B cell (primary cell): ENCODE measurements around the gene LCE1A. TPM values are rescaled to one million over a fixed set of nuclear protein-coding genes. Genes with fewer than 3 reads are reported as not detected.

Experiments
- ATAC-seq: fragments of 200-7000 bp; cut with Tn5 transposase; one replicate; pipeline ENCODE4 v1.10.0; 2021; ENCODE audit warnings: low read depth, mild to moderate bottlenecking, moderate number of reproducible peaks, moderate library complexity
- CTCF ChIA-PET: fragments of 350-600 bp; sonication (Branson Sonifier 250); formaldehyde crosslinking; loops from one replicate; lab custom pipeline; 2021; ENCODE audit warnings: antibody characterized with exemption, inconsistent platforms; lab: Charles Lee
- POLR2A ChIA-PET: fragments of 350-600 bp; sonication (Branson Sonifier 250); formaldehyde crosslinking; loops from one replicate; lab custom pipeline; 2021; ENCODE audit warnings: antibody characterized with exemption; lab: Charles Lee
- DNase-seq: peaks from one replicate; pipeline ENCODE4 v3.0.0; 2013
- H2AFZ ChIP-seq: 2 replicates; pipeline ENCODE4 v1.6.1; 2012; ENCODE audit warnings: mild to moderate bottlenecking, low read depth, low read length; ENCODE audit not compliant: insufficient read depth, poor library complexity, severe bottlenecking
- H3K27ac ChIP-seq, 2 donors: 1 replicate in 1 of 2; 2 replicates in 1 of 2; pipeline ENCODE4 v1.5.1; 2012 to 2013; ENCODE audit warnings: low read length in 2 of 2, mild to moderate bottlenecking in 2 of 2, moderate library complexity in 1 of 2
- H3K27me3 ChIP-seq, 4 experiments: fragments of 200-600 bp in 1 of 4; sonication (generic) in 1 of 4; replicated peaks in 1 of 4; 1 replicate in 2 of 4; 2 replicates in 2 of 4; pipeline versions ENCODE4 v1.6.1 to v1.7.0; 2013 to 2016; ENCODE audit warnings: low read length in 3 of 4, mild to moderate bottlenecking in 2 of 4, mixed read lengths in 1 of 4, moderate library complexity in 1 of 4; ENCODE audit not compliant: insufficient read depth in 4 of 4, control insufficient read depth in 3 of 4; ENCODE audit errors: control extremely low read depth in 1 of 4
- H3K36me3 ChIP-seq, 2 experiments: replicated peaks in 1 of 2; 1 replicate in 1 of 2; 2 replicates in 1 of 2; pipeline versions ENCODE4 v1.6.1 to v1.7.1; 2013; ENCODE audit warnings: low read length in 1 of 2; ENCODE audit not compliant: insufficient read depth in 2 of 2, control insufficient read depth in 1 of 2; ENCODE audit errors: control extremely low read depth in 1 of 2, extremely low read depth in 1 of 2
- H3K4me1 ChIP-seq, 2 donors: fragments of 200-600 bp in 1 of 2; sonication (generic) in 1 of 2; 1 replicate in 1 of 2; 2 replicates in 1 of 2; pipeline versions ENCODE4 v1.5.1 to v1.6.1; 2013 to 2017; ENCODE audit warnings: low read length in 2 of 2; ENCODE audit not compliant: control insufficient read depth in 2 of 2, insufficient read depth in 2 of 2
- H3K4me2 ChIP-seq: replicated peaks from 2 replicates; pipeline ENCODE3; 2012; ENCODE audit warnings: mild to moderate bottlenecking, low read depth, low read length; ENCODE audit not compliant: poor library complexity, severe bottlenecking
- H3K4me3 ChIP-seq, 5 experiments: fragments of 200-600 bp in 1 of 5; sonication (generic) in 1 of 5; 1 replicate in 3 of 5; 2 replicates in 2 of 5; pipeline versions ENCODE4 v1.5.1 to v1.7.0; 2011 to 2016; ENCODE audit warnings: low read length in 4 of 5, mild to moderate bottlenecking in 4 of 5, low read depth in 2 of 5, control low read depth in 1 of 5, moderate library complexity in 1 of 5; ENCODE audit not compliant: insufficient read depth in 1 of 5; ENCODE audit errors: control extremely low read depth in 1 of 5, extremely low read depth in 1 of 5
- H3K79me2 ChIP-seq: fragments of 200-600 bp; sonication (generic); one replicate; pipeline ENCODE4 v1.6.0; 2016; ENCODE audit warnings: low read length; ENCODE audit not compliant: control insufficient read depth, insufficient read depth
- H3K9ac ChIP-seq: fragments of 200-600 bp; sonication (generic); 2 replicates; pipeline ENCODE4 v1.6.1; 2017; ENCODE audit warnings: mild to moderate bottlenecking, low read length, moderate library complexity
- H3K9me3 ChIP-seq, 3 donors: one replicate each; pipeline versions ENCODE4 v1.6.1 to v1.7.1; 2013; ENCODE audit warnings: low read length in 2 of 3; ENCODE audit not compliant: control insufficient read depth in 2 of 3, insufficient read depth in 1 of 3; ENCODE audit errors: control extremely low read depth in 1 of 3
- H4K20me1 ChIP-seq: 2 replicates; pipeline ENCODE4 v1.6.0; 2012; ENCODE audit warnings: mild to moderate bottlenecking, low read length; ENCODE audit not compliant: insufficient read depth, control insufficient read depth, poor library complexity, severe bottlenecking
- H3K27ac Mint-ChIP-seq: one replicate; pipeline ENCODE4 v1.8.0; 2021; ENCODE audit warnings: mixed read lengths
- H3K27me3 Mint-ChIP-seq: one replicate; pipeline ENCODE4 v1.8.0; 2021; ENCODE audit warnings: mixed read lengths
- H3K4me1 Mint-ChIP-seq: one replicate; pipeline ENCODE4 v1.8.0; 2021; ENCODE audit warnings: mixed read lengths
- H3K4me3 Mint-ChIP-seq: one replicate; pipeline ENCODE4 v1.8.0; 2021; ENCODE audit warnings: mixed read lengths
- H3K9me3 Mint-ChIP-seq: one replicate; pipeline ENCODE4 v1.8.0; 2022; ENCODE audit warnings: mixed read lengths; ENCODE audit not compliant: insufficient read depth
- EZH2 ChIP-seq: IDR thresholded peaks from 2 replicates; pipeline ENCODE4 v1.6.1; 2012; ENCODE audit warnings: borderline replicate concordance, low read depth, mild to moderate bottlenecking, moderate library complexity, low read length; ENCODE audit not compliant: insufficient read depth, poor library complexity, severe bottlenecking
- WGBS: methylation state at CpG from one replicate; pipeline ENCODE4 v1.1.5; 2013; ENCODE audit warnings: missing lambda C conversion rate; ENCODE audit not compliant: insufficient coverage; 5-methylcytosine and 5-hydroxymethylcytosine counted together
- intact Hi-C: fragments of 100-400 bp; cut with micrococcal nuclease; formaldehyde crosslinking; loops from one replicate; pipeline ENCODE4 v1.10.0; 2022
- polyA plus RNA-seq: library from polyadenylated mRNA; depleted of rRNA; stranded (reverse); fragments of >200 nt; gene quantifications from 2 replicates; pipeline ENCODE4 v1.2.3, GENCODE V29; 2012
- total RNA-seq, 2 donors: library from RNA; stranded (reverse); fragments of 120-200 nt in 1 of 2; gene quantifications; 1 replicate in 1 of 2; 2 replicates in 1 of 2; pipeline versions ENCODE4 v1.2.3 to v1.2.4, GENCODE V29; 2013 to 2022
- TF ChIP-seq, protein P1 (sequence below): fragments of 200-600 bp; IDR thresholded peaks from one replicate; pipeline ENCODE4 v1.8.0; 2022; ENCODE audit warnings: antibody characterized with exemption, mild to moderate bottlenecking

The LCE1A gene
- total and polyA plus RNA-seq, 2 donors (not counting 1 experiment from before 2014, with no cell fraction given), result not detected

DNA sequence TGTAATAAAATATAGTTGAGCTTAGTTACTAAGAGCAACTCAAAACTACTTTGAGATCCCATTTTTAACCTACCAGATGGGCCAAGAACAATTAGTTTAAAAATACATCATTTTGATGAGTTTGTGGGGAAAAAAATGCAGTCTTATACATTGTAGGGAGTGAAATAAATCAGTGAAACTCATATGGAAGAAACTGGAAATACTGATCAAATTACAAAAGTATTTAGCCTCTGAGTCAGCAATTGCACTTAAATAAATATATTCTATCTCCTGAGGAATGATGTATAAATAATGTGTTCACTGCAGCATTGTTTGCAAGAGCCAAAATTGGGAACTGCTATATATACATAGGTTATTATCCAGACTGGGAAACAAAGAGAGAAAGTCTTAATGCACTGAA lies 46.2 kb downstream of the LCE1A start:
- no peak for DNase-seq
- intact Hi-C loops, result no loop called here
- Histone ChIP-seq H3K79me2 (no peaks in the 10 kb centered on the region), H3K36me3 (no peaks in the 10 kb centered on the region), H4K20me1 (no peaks in the 10 kb centered on the region), H3K4me1 (peaks cover 0 to 4% of the 10 kb centered on the region in 2 donors), H3K27me3 (peaks cover 0 to 7% (median 1%) of the 10 kb centered on the region in 4 experiments), H3K4me2 (no peak overlapping the region), H3K4me3 (no peak overlapping the region), H3K27ac (no peak overlapping the region), H3K9ac (no peak overlapping the region), H3K9me3 (no peaks in the 10 kb centered on the region), H2AFZ (no peak overlapping the region)
- CTCF ChIA-PET, result interaction anchor here (0.6 to 1.1 kb wide), 2 partner anchors 16 to 417 kb away, joined by 3 read pairs; no protein-coding TSS in a partner anchor
- H3K4me3 Mint-ChIP-seq, result no peak overlapping the region
- no peak for ATAC-seq
- peaks cover 2% of the 10 kb centered on the region for H3K4me1 Mint-ChIP-seq
- peaks cover 29% of the 10 kb centered on the region for H3K27me3 Mint-ChIP-seq
- POLR2A ChIA-PET, result no interaction called here
- no peaks in the 10 kb centered on the region for H3K9me3 Mint-ChIP-seq
- no peak for TF ChIP-seq EZH2
- TF ChIP-seq, protein P1, sequence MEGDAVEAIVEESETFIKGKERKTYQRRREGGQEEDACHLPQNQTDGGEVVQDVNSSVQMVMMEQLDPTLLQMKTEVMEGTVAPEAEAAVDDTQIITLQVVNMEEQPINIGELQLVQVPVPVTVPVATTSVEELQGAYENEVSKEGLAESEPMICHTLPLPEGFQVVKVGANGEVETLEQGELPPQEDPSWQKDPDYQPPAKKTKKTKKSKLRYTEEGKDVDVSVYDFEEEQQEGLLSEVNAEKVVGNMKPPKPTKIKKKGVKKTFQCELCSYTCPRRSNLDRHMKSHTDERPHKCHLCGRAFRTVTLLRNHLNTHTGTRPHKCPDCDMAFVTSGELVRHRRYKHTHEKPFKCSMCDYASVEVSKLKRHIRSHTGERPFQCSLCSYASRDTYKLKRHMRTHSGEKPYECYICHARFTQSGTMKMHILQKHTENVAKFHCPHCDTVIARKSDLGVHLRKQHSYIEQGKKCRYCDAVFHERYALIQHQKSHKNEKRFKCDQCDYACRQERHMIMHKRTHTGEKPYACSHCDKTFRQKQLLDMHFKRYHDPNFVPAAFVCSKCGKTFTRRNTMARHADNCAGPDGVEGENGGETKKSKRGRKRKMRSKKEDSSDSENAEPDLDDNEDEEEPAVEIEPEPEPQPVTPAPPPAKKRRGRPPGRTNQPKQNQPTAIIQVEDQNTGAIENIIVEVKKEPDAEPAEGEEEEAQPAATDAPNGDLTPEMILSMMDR, result no peak
- H3K27ac Mint-ChIP-seq, result no peak overlapping the region

- H3K27me3 Mint-ChIP-seq, result peaks cover 33% of the 10 kb centered on the region
- no peaks in the 10 kb centered on the region for H3K36me3 ChIP-seq
- H3K27ac Mint-ChIP-seq, result no peak overlapping the region
- H3K27ac ChIP-seq, result no peak overlapping the region
- no peaks in the 10 kb centered on the region for H4K20me1 ChIP-seq
- TF ChIP-seq, protein P1, result no peak
- TF ChIP-seq EZH2, result no peak
- no peaks in the 10 kb centered on the region for H3K79me2 ChIP-seq
- H3K4me3 Mint-ChIP-seq, result no peak overlapping the region
- H3K9me3 ChIP-seq, result no peaks in the 10 kb centered on the region
- ATAC-seq (no peak), DNase-seq (no peak)
- peaks cover 0 to 2% of the 10 kb centered on the region in 2 donors for H3K4me1 ChIP-seq
- no peak overlapping the region for H3K4me3 ChIP-seq
- intact Hi-C loops, result no loop called here
- no peaks in the 10 kb centered on the region for H3K9me3 Mint-ChIP-seq
- CTCF ChIA-PET, result no interaction called here
- WGBS, result 89% methylated on average over 1 of the region's 1 CpG
- POLR2A ChIA-PET, result no interaction called here
- H3K9ac ChIP-seq, result no peak overlapping the region
- peaks cover 5% of the 10 kb centered on the region for H3K4me1 Mint-ChIP-seq
- H2AFZ ChIP-seq, result no peak overlapping the region
- peaks cover 0 to 7% (median 1%) of the 10 kb centered on the region in 4 experiments for H3K27me3 ChIP-seq
- H3K4me2 ChIP-seq, result no peak overlapping the region
Observed at GRCh38 chr1:152876827-152877226, 49.6 kb downstream of the LCE1A start.

Other genes with a start within 250 kb of the LCE1A start
- not detected in 2 replicates for gene LCE3D, start 247.0 kb upstream of the LCE1A start, total RNA-seq
- gene LCE3D, start 247.0 kb upstream of the LCE1A start, polyA plus RNA-seq, result not detected in 2 replicates
- gene LCE3C, start 227.2 kb upstream of the LCE1A start, total RNA-seq, result not detected in 2 replicates
- gene LCE3C, start 227.2 kb upstream of the LCE1A start, polyA plus RNA-seq, result not detected in 2 replicates
- gene LCE3B, start 213.7 kb upstream of the LCE1A start, total RNA-seq, result not detected in 2 replicates
- gene LCE3B, start 213.7 kb upstream of the LCE1A start, polyA plus RNA-seq, result not detected in 2 replicates
- not detected in 2 replicates for gene LCE3A, start 204.4 kb upstream of the LCE1A start, total RNA-seq
- not detected in 2 replicates for gene LCE3A, start 204.4 kb upstream of the LCE1A start, polyA plus RNA-seq
- gene LCE2D, start 164.1 kb upstream of the LCE1A start, total RNA-seq, result not detected in 2 replicates
- not detected in 2 replicates for gene LCE2D, start 164.1 kb upstream of the LCE1A start, polyA plus RNA-seq
- not detected in 2 replicates for gene LCE2C, start 152.2 kb upstream of the LCE1A start, total RNA-seq
- not detected in 2 replicates for gene LCE2C, start 152.2 kb upstream of the LCE1A start, polyA plus RNA-seq
- gene LCE2B, start 141.3 kb upstream of the LCE1A start, total RNA-seq, result not detected in 2 replicates
- gene LCE2B, start 141.3 kb upstream of the LCE1A start, polyA plus RNA-seq, result not detected in 2 replicates
- not detected in 2 replicates for gene LCE2A, start 129.1 kb upstream of the LCE1A start, total RNA-seq
- not detected in 2 replicates for gene LCE2A, start 129.1 kb upstream of the LCE1A start, polyA plus RNA-seq
- not detected in 2 replicates for gene LCE4A, start 119.3 kb upstream of the LCE1A start, total RNA-seq
- gene LCE4A, start 119.3 kb upstream of the LCE1A start, polyA plus RNA-seq, result not detected in 2 replicates
- gene KPRP, start 69.4 kb upstream of the LCE1A start, total RNA-seq, result not detected in 2 replicates
- not detected in 2 replicates for gene KPRP, start 69.4 kb upstream of the LCE1A start, polyA plus RNA-seq
- not detected in 2 replicates for gene LCE1F, start 52.3 kb upstream of the LCE1A start, total RNA-seq
- gene LCE1F, start 52.3 kb upstream of the LCE1A start, polyA plus RNA-seq, result not detected in 2 replicates
- not detected in 2 replicates for gene LCE1E, start 41.2 kb upstream of the LCE1A start, total RNA-seq
- gene LCE1E, start 41.2 kb upstream of the LCE1A start, polyA plus RNA-seq, result not detected in 2 replicates
- gene LCE1D, start 30.8 kb upstream of the LCE1A start, total RNA-seq, result not detected in 2 replicates
- gene LCE1D, start 30.8 kb upstream of the LCE1A start, polyA plus RNA-seq, result not detected in 2 replicates
- not detected in 2 replicates for gene LCE1C, start 20.8 kb upstream of the LCE1A start, total RNA-seq
- not detected in 2 replicates for gene LCE1C, start 20.8 kb upstream of the LCE1A start, polyA plus RNA-seq
- gene LCE1B, start 15.5 kb upstream of the LCE1A start, total RNA-seq, result not detected in 2 replicates
- gene LCE1B, start 15.5 kb upstream of the LCE1A start, polyA plus RNA-seq, result not detected in 2 replicates
- not detected in 2 replicates for gene LCE6A, start 15.4 kb downstream of the LCE1A start, total RNA-seq
- gene LCE6A, start 15.4 kb downstream of the LCE1A start, polyA plus RNA-seq, result not detected in 2 replicates
- gene LCE7A, start 32.5 kb downstream of the LCE1A start, total RNA-seq, result not detected in 2 replicates
- gene LCE7A, start 32.5 kb downstream of the LCE1A start, polyA plus RNA-seq, result not detected in 2 replicates
- not detected in 2 replicates for gene SMCP, start 50.8 kb downstream of the LCE1A start, total RNA-seq
- not detected in 2 replicates for gene SMCP, start 50.8 kb downstream of the LCE1A start, polyA plus RNA-seq
- not detected in 2 replicates for gene IVL, start 81.1 kb downstream of the LCE1A start, total RNA-seq
- gene IVL, start 81.1 kb downstream of the LCE1A start, polyA plus RNA-seq, result not detected in 2 replicates
- gene SPRR5, start 119.7 kb downstream of the LCE1A start, total RNA-seq, result not detected in 2 replicates
- gene SPRR5, start 119.7 kb downstream of the LCE1A start, polyA plus RNA-seq, result not detected in 2 replicates
- gene SPRR4, start 143.2 kb downstream of the LCE1A start, total RNA-seq, result not detected in 2 replicates
- not detected in 2 replicates for gene SPRR4, start 143.2 kb downstream of the LCE1A start, polyA plus RNA-seq
- gene SPRR1A, start 156.6 kb downstream of the LCE1A start, total RNA-seq, result not detected in 2 replicates
- gene SPRR1A, start 156.6 kb downstream of the LCE1A start, polyA plus RNA-seq, result not detected in 2 replicates
- not detected in 2 replicates for gene SPRR3, start 174.3 kb downstream of the LCE1A start, total RNA-seq
- gene SPRR3, start 174.3 kb downstream of the LCE1A start, polyA plus RNA-seq, result not detected in 2 replicates
- not detected in 2 replicates for gene SPRR1B, start 203.7 kb downstream of the LCE1A start, total RNA-seq
- not detected in 2 replicates for gene SPRR1B, start 203.7 kb downstream of the LCE1A start, polyA plus RNA-seq
- not detected in 2 replicates for gene SPRR2D, start 213.6 kb downstream of the LCE1A start, total RNA-seq
- gene SPRR2D, start 213.6 kb downstream of the LCE1A start, polyA plus RNA-seq, result not detected in 2 replicates
- not detected in 2 replicates for gene SPRR2A, start 230.0 kb downstream of the LCE1A start, total RNA-seq
- gene SPRR2A, start 230.0 kb downstream of the LCE1A start, polyA plus RNA-seq, result not detected in 2 replicates
- not detected in 2 replicates for gene SPRR2B, start 244.1 kb downstream of the LCE1A start, total RNA-seq
- gene SPRR2B, start 244.1 kb downstream of the LCE1A start, polyA plus RNA-seq, result not detected in 2 replicates